ENCODE measurements around the gene POLL. TPM values are rescaled to one million over a fixed set of nuclear protein-coding genes. Genes with fewer than 3 reads are reported as not detected.

The POLL gene
- total RNA-seq, 3 donors from 2014 or later (not counting 1 experiment from before 2014, with no cell fraction given), result 22.8 to 31.4 (median 26.1) TPM

- DNase-seq (no peak), ATAC-seq (no peak)
- Mint-ChIP-seq H3K27ac (peak overlapping the region in 1 of 2 donors; percentile 63), H3K4me3 (no peak overlapping the region), H3K27me3 (ENCODE audit: low read depth in 2 of 2) (no peaks in the 10 kb centered on the region), H3K4me1 (peaks cover 9 to 26% of the 10 kb centered on the region in 2 donors), H3K36me3 (no peaks in the 10 kb centered on the region), H3K9me3 (no peaks in the 10 kb centered on the region)
- H3K9me3 ChIP-seq (ENCODE audit: control insufficient read depth, insufficient read depth, low read length), result no peaks in the 10 kb centered on the region
- intact Hi-C loops (cut with micrococcal nuclease), result no loop called here
- H3K36me3 ChIP-seq (ENCODE audit: control insufficient read depth, insufficient read depth, low read length), result peaks cover 57% of the 10 kb centered on the region
- WGBS (ENCODE audit: insufficient coverage), result 95% methylated on average over 10 of the region's 10 CpGs
- H3K27ac ChIP-seq (ENCODE audit: low read length), result no peak overlapping the region
- TF ChIP-seq, protein P1, sequence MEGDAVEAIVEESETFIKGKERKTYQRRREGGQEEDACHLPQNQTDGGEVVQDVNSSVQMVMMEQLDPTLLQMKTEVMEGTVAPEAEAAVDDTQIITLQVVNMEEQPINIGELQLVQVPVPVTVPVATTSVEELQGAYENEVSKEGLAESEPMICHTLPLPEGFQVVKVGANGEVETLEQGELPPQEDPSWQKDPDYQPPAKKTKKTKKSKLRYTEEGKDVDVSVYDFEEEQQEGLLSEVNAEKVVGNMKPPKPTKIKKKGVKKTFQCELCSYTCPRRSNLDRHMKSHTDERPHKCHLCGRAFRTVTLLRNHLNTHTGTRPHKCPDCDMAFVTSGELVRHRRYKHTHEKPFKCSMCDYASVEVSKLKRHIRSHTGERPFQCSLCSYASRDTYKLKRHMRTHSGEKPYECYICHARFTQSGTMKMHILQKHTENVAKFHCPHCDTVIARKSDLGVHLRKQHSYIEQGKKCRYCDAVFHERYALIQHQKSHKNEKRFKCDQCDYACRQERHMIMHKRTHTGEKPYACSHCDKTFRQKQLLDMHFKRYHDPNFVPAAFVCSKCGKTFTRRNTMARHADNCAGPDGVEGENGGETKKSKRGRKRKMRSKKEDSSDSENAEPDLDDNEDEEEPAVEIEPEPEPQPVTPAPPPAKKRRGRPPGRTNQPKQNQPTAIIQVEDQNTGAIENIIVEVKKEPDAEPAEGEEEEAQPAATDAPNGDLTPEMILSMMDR (IDR thresholded peaks at IDR 0.05), result no peak
- H3K27me3 ChIP-seq (ENCODE audit: control insufficient read depth, insufficient read depth, low read length), result no peaks in the 10 kb centered on the region
- H3K4me3 ChIP-seq (ENCODE audit: low read length), result no peak overlapping the region
- no peaks in the 10 kb centered on the region for H3K4me1 ChIP-seq (ENCODE audit: control insufficient read depth, insufficient read depth, low read length)
Observed at GRCh38 chr10:101612872-101613271, 24.8 kb upstream of the POLL start.

- peak overlapping the region in 1 of 2 donors; percentile 63 for H3K27ac Mint-ChIP-seq
- no peaks in the 10 kb centered on the region for H3K36me3 Mint-ChIP-seq
- peaks cover 55% of the 10 kb centered on the region for H3K36me3 ChIP-seq (ENCODE audit: control insufficient read depth, insufficient read depth, low read length)
- H3K4me1 Mint-ChIP-seq, result peaks cover 8 to 18% of the 10 kb centered on the region in 2 donors
- no peak overlapping the region for H3K27ac ChIP-seq (ENCODE audit: low read length)
- ATAC-seq, result no peak
- H3K4me1 ChIP-seq (ENCODE audit: control insufficient read depth, insufficient read depth, low read length), result no peaks in the 10 kb centered on the region
- no peaks in the 10 kb centered on the region for H3K27me3 Mint-ChIP-seq (ENCODE audit: low read depth in 2 of 2)
- H3K27me3 ChIP-seq (ENCODE audit: control insufficient read depth, insufficient read depth, low read length), result no peaks in the 10 kb centered on the region
- intact Hi-C loops (cut with micrococcal nuclease), result no loop called here
- DNase-seq, result no peak
- H3K9me3 Mint-ChIP-seq, result no peaks in the 10 kb centered on the region
- no peaks in the 10 kb centered on the region for H3K9me3 ChIP-seq (ENCODE audit: control insufficient read depth, insufficient read depth, low read length)
- WGBS (ENCODE audit: insufficient coverage), result 98% methylated on average over 6 of the region's 6 CpGs
- no peak overlapping the region for H3K4me3 Mint-ChIP-seq
- TF ChIP-seq, protein P1 (IDR thresholded peaks at IDR 0.05), result no peak
- no peak overlapping the region for H3K4me3 ChIP-seq (ENCODE audit: low read length)
Observed at GRCh38 chr10:101612086-101612485, 24.0 kb upstream of the POLL start.

GRCh38 chr10:101611096-101611905, 23.2 kb upstream of the POLL start:
- H3K27me3 Mint-ChIP-seq (ENCODE audit: low read depth in 2 of 2), result no peaks in the 10 kb centered on the region
- H3K27ac ChIP-seq (ENCODE audit: low read length), result no peak overlapping the region
- 76% methylated on average over 15 of the region's 16 CpGs for whole genome bisulfite sequencing (ENCODE audit: insufficient coverage)
- peak in 1 of 3 donors; percentile 42 for ATAC-seq
- intact Hi-C loops (cut with micrococcal nuclease), result no loop called here
- H3K4me1 Mint-ChIP-seq, result peaks cover 4 to 14% of the 10 kb centered on the region in 2 donors
- no peaks in the 10 kb centered on the region for H3K27me3 ChIP-seq (ENCODE audit: control insufficient read depth, insufficient read depth, low read length)
- TF ChIP-seq, protein P1 (IDR thresholded peaks at IDR 0.05), result no peak
- H3K4me3 Mint-ChIP-seq, result no peak overlapping the region
- H3K9me3 Mint-ChIP-seq, result no peaks in the 10 kb centered on the region
- H3K9me3 ChIP-seq (ENCODE audit: control insufficient read depth, insufficient read depth, low read length), result no peaks in the 10 kb centered on the region
- no peaks in the 10 kb centered on the region for H3K4me1 ChIP-seq (ENCODE audit: control insufficient read depth, insufficient read depth, low read length)
- DNase-seq, result no peak
- peak overlapping the region in 1 of 2 donors; percentile 63 for H3K27ac Mint-ChIP-seq
- no peak overlapping the region for H3K4me3 ChIP-seq (ENCODE audit: low read length)
- H3K36me3 ChIP-seq (ENCODE audit: control insufficient read depth, insufficient read depth, low read length), result peaks cover 49% of the 10 kb centered on the region
- H3K36me3 Mint-ChIP-seq, result no peaks in the 10 kb centered on the region

All from natural killer cell (primary cell).